AG04449 (cell line): Measurements from ENCODE around the gene DNMT1.

Experiments used
- CTCF ChIA-PET: fragments of 350-600 bp; formaldehyde crosslinking; extraction: SDS; loops from one replicate; lab custom pipeline; 2021; ENCODE audit warnings: antibody characterized with exemption; lab: Yijun Ruan, JAX
- POLR2A ChIA-PET: fragments of 400-600, 350-600 bp; formaldehyde crosslinking; extraction: SDS; loops from one replicate; lab custom pipeline; 2020; ENCODE audit warnings: antibody characterized with exemption, inconsistent platforms; lab: Yijun Ruan, JAX
- DNase-seq: peaks from one replicate; pipeline ENCODE4 v3.0.0-alpha.2; 2010; ENCODE audit warnings: low read depth, low spot score
- H3K4me3 ChIP-seq: 2 replicates; pipeline ENCODE4 v1.5.1; 2011; ENCODE audit warnings: low read depth, mild to moderate bottlenecking, control low read depth, low read length
- TF ChIP-seq, protein P1 (sequence below): IDR thresholded peaks from one replicate; pipeline ENCODE4 v1.5.1; 2011; ENCODE audit warnings: mild to moderate bottlenecking, moderate library complexity, low read length, control low read depth, inconsistent platforms; ENCODE audit not compliant: insufficient read depth; ENCODE audit errors: missing control alignments

The DNMT1 gene

DNA sequence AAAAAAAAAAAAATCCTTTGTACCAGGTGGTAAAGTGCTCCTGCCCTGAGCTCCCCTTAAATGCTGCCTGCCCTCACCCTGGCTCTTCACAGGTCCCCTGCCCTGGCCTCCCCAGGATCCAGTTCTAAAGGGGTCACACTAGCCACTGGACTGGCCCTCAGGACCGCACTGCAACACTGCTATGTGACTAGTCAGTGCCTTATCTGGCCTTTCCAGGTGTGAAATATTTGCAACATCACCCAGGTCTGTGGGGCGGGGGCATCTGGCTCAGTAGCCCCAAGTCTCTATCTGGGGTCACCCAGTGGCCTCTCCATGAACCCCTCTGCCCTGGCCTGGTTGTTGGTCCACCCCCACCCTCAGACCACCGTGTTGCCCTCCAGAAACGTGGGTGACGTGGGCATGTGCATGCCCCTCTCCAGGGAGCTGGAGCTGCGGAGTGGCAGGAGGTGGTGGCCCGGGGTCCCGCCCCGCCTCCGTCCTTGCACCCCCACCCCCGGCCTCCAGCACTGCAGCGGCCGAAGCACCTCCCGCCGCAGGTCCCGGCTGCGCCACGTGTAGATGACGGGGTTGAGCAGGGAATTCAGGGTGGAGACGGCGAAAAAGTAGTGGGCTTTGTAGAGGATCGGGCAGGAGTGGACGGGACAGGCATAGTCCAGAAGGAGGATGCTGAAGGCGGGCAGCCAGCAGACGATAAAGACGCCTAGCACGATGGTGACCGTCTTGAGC lies 28.9 kb upstream of the DNMT1 start:
- no peak for DNase-seq
- CTCF ChIA-PET = no interaction called here
- POLR2A ChIA-PET = no interaction called here
- H3K4me3 ChIP-seq = no peak overlapping the region
- TF ChIP-seq, protein P1, sequence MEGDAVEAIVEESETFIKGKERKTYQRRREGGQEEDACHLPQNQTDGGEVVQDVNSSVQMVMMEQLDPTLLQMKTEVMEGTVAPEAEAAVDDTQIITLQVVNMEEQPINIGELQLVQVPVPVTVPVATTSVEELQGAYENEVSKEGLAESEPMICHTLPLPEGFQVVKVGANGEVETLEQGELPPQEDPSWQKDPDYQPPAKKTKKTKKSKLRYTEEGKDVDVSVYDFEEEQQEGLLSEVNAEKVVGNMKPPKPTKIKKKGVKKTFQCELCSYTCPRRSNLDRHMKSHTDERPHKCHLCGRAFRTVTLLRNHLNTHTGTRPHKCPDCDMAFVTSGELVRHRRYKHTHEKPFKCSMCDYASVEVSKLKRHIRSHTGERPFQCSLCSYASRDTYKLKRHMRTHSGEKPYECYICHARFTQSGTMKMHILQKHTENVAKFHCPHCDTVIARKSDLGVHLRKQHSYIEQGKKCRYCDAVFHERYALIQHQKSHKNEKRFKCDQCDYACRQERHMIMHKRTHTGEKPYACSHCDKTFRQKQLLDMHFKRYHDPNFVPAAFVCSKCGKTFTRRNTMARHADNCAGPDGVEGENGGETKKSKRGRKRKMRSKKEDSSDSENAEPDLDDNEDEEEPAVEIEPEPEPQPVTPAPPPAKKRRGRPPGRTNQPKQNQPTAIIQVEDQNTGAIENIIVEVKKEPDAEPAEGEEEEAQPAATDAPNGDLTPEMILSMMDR = no peak

DNA sequence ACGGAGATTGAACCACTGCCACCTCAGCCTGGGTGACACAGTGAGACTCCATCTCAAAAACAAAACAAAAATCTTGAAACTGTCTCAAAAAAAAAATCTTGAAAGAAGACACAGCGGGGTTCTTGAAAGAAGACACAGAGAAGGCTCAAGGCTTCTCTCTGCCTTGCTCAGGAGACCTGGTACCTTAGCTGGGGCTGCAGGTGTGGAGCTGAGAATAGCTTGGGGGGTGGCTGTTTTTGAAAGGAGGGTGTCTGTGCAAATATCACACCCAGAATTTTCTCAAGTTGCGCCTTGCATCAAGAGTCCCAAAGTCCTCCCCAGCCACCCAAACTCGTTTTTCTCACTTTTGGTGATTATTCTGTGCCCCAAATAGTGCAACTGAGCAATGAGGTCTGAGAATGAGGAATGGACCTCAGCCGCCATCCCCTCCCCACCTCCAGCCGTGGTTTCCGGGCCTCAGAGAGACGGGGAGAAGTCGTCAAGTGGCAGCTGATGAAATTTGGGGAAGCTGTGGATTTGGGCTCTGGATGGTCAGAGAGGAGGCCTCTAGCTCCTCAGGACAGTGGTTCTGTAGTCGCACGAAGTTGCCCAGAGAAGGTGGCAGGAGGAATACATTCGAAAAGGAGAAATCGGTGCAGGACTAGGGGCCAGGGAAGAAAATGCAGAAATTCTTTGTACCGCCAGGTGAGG lies 27.6 kb upstream of the DNMT1 start:
- TF ChIP-seq, protein P1 = no peak
- DNase-seq = no peak
- H3K4me3 ChIP-seq = no peak overlapping the region
- CTCF ChIA-PET = no interaction called here
- POLR2A ChIA-PET = no interaction called here

DNA sequence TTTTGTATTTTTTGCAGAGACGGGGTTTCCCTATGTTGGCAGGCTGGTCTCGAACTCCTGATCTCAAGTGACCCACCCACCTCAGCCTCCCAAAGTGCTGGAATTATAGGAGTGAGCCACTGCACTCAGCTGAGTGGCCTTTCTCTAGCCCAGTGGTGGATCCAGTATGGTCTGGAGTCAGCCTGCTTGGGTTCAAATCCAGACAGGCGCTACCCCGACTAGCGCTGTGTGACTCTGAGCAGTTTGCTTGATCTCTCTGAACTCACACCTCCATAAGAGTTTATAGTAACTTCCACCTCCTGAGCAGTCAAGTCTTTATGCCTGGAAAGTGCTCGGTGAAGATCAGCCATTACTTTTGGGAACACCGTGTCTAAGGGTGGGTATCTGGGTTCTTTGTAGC lies 25.9 kb upstream of the DNMT1 start:
- DNase-seq = no peak
- CTCF ChIA-PET = interaction anchor here (2.4 kb wide), 1 partner anchor 29 kb away, joined by 10 read pairs; no protein-coding TSS in a partner anchor
- TF ChIP-seq, protein P1 = no peak
- POLR2A ChIA-PET = no interaction called here
- H3K4me3 ChIP-seq = no peak overlapping the region

DNA sequence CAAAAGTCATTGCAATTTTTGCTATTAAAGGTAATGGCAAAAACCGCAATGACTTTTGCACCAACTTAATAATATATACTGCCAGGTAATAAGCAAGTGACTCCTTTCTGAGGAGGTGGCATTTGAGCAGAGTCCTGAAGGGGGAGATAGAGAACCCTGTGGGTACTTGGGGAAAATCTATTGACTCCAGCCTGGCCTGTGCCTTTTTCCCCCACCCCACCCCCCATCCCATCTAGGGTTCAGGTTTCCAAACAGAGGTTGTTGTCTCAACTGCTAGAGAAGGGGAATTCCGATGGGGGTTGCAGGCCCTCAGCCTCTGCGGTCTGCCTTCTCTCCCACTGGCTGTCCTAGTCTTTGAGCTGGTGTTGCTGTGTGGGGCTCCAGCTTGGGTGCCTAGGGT lies 24.9 kb upstream of the DNMT1 start:
- ChIA-PET POLR2A (no interaction called here), CTCF (interaction anchor here (1.4 to 2.4 kb wide), 3 partner anchors 10 to 40 kb away, joined by 3 to 10 read pairs (median 7); no protein-coding TSS in a partner anchor)
- H3K4me3 ChIP-seq = no peak overlapping the region
- TF ChIP-seq, protein P1 = peak; percentile 17
- no peak for DNase-seq

DNA sequence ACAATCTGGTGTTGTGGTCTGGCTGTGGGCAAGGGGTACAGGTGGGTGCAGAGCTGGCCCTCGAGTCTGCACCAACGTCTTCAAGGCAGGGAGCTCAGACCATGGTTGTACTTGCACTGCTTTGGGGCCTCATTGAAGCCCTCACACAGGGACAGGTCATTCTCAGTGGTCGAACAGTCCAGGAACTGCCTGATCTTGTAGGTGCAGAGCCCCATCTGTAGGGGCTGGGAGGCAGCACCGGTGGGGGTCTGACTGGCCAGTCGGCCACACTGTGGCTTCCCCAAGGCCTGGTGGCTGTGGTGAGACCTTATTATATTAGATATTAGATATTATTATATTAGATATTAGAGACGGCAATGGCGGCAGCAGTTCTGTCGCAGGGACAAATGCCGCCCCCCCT lies 22.3 kb upstream of the DNMT1 start:
- no peak for DNase-seq
- H3K4me3 ChIP-seq = no peak overlapping the region
- CTCF ChIA-PET = no interaction called here
- POLR2A ChIA-PET = no interaction called here
- TF ChIP-seq, protein P1 = no peak

DNA sequence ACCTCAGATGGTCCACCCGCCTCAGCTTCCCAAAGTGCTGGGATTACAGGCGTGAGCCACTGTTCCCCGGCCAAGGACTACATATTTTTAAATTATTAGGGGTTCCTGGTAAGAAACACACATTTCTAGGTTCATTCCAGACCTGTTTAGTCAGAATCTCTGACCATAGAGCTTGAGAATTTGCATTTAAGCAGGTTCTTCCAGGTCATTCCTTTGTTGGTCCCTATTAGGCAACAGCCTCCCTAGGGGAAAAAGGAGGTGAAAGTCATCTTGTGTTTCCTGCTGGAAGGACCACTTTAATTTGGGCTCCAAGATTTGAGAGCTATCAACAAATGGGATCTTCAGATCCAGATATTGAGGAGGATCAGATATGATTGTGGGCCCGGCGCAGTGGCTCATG lies 20.0 kb upstream of the DNMT1 start:
- TF ChIP-seq, protein P1 = no peak
- POLR2A ChIA-PET = interaction anchor here (1.2 kb wide), 1 partner anchor 11 kb away, joined by 4 read pairs; no protein-coding TSS in a partner anchor
- CTCF ChIA-PET = interaction anchor here (0.8 to 2.5 kb wide), 4 partner anchors 8 to 35 kb away, joined by 3 to 8 read pairs (median 5); no protein-coding TSS in a partner anchor
- no peak for DNase-seq
- no peak overlapping the region for H3K4me3 ChIP-seq
